Caco-2 (cell line): ENCODE results near the gene PGS1. TPM values are rescaled to one million over a fixed set of nuclear protein-coding genes. Genes with fewer than 3 reads are reported as not detected.

Experiments
- BruUV-seq: library from RNA; stranded (reverse); fragments of 400-500 nt; replicated peaks from 2 replicates; lab custom pipeline; 2021; lab: Mats Ljungman, UMichigan
- CTCF ChIA-PET: fragments of 300-600 bp; sonication (Branson Sonifier 250); formaldehyde crosslinking; loops from one replicate; lab custom pipeline; 2022; ENCODE audit warnings: antibody characterized with exemption; lab: Charles Lee
- POLR2A ChIA-PET: fragments of 300-600 bp; sonication (Branson Sonifier 250); formaldehyde crosslinking; loops from one replicate; lab custom pipeline; 2022; ENCODE audit warnings: antibody characterized with exemption; lab: Charles Lee
- DNase-seq, 2 experiments: peaks; one replicate each; pipeline versions ENCODE4 v3.0.0 to v3.0.0-alpha.2; 2020 to 2022
- H3K27me3 ChIP-seq: replicated peaks from 2 replicates; pipeline ENCODE4 v1.6.0; 2011; ENCODE audit warnings: low read length; ENCODE audit not compliant: control insufficient read depth, insufficient read depth
- H3K36me3 ChIP-seq: 2 replicates; pipeline ENCODE4 v1.5.1; 2011; ENCODE audit warnings: low read length; ENCODE audit not compliant: control insufficient read depth, insufficient read depth
- H3K4me1 ChIP-seq: fragments of 250-450 bp; sonication (Bioruptor Pico); 2 replicates; pipeline ENCODE4 v1.5.1; 2020; ENCODE audit warnings: mild to moderate bottlenecking
- H3K4me3 ChIP-seq: 2 replicates; pipeline ENCODE4 v1.5.1; 2011; ENCODE audit warnings: low read depth, mild to moderate bottlenecking, control low read depth, low read length
- H3K9me3 ChIP-seq: fragments of 250-450 bp; sonication (Bioruptor Pico); 2 replicates; pipeline ENCODE4 v1.5.1; 2020; ENCODE audit warnings: mild to moderate bottlenecking, moderate library complexity
- H3K27ac Mint-ChIP-seq: one replicate; pipeline ENCODE4 v1.8.0; 2022; ENCODE audit warnings: mixed read lengths; ENCODE audit not compliant: unreplicated experiment
- H3K27me3 Mint-ChIP-seq: one replicate; pipeline ENCODE4 v1.8.0; 2022; ENCODE audit warnings: mixed read lengths; ENCODE audit not compliant: insufficient read depth, unreplicated experiment
- H3K36me3 Mint-ChIP-seq: one replicate; pipeline ENCODE4 v1.8.0; 2022; ENCODE audit warnings: mild to moderate bottlenecking, mixed read lengths; ENCODE audit not compliant: insufficient read depth, unreplicated experiment
- H3K4me1 Mint-ChIP-seq: one replicate; pipeline ENCODE4 v1.8.0; 2022; ENCODE audit warnings: low read depth, mixed read lengths; ENCODE audit not compliant: unreplicated experiment
- H3K4me3 Mint-ChIP-seq: one replicate; pipeline ENCODE4 v1.8.0; 2022; ENCODE audit warnings: mild to moderate bottlenecking, moderate library complexity, mixed read lengths; ENCODE audit not compliant: unreplicated experiment
- H3K9me3 Mint-ChIP-seq: one replicate; pipeline ENCODE4 v1.8.0; 2022; ENCODE audit warnings: mixed read lengths; ENCODE audit not compliant: unreplicated experiment
- CTCF ChIP-seq, 2 experiments: fragments of 200-600 bp in 1 of 2; IDR thresholded peaks; 1 replicate in 1 of 2; 2 replicates in 1 of 2; pipeline versions ENCODE4 v1.5.1 to v1.8.0; 2011 to 2022; ENCODE audit warnings: antibody characterized with exemption in 1 of 2, control low read depth in 1 of 2, inconsistent platforms in 1 of 2, low read depth in 1 of 2, low read length in 1 of 2, mild to moderate bottlenecking in 1 of 2, moderate library complexity in 1 of 2; ENCODE audit not compliant: insufficient read depth in 1 of 2, severe bottlenecking in 1 of 2, unreplicated experiment in 1 of 2
- intact Hi-C: fragments of 100-400 bp; cut with micrococcal nuclease; formaldehyde crosslinking; loops from one replicate; pipeline ENCODE4 v1.10.0; 2022; ENCODE audit not compliant: unreplicated experiment
- total RNA-seq: library from RNA; stranded (reverse); gene quantifications from 2 replicates; pipeline ENCODE4 v1.2.3, GENCODE V29; 2022

The PGS1 gene
- total RNA-seq, 1 experiment from 2014 or later: 54.1 TPM

DNA sequence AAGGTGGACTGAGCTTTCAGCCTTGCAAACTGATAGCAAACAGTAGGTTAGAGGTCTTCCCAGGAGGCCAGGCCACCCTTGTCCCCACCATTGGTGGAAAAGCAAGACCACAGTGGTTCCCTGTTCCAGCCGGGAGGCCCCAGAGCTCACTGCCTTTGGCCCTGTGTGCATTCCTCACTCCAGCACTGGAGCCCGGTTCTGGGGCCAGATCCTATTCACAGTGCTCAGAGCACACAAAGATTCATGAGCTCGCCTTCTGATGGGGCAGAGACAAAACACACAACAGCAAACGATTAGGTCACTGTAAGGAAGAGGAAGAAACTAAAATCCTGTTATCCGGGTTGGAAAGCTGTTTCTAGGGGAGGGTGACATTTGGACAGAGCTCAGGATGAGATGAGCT, 5.6 kb upstream of the PGS1 start:
- no TSS peak for BruUV-seq
- Mint-ChIP-seq H3K4me1 (peaks cover 46% of the 10 kb centered on the region), H3K9me3 (no peaks in the 10 kb centered on the region), H3K27me3 (no peaks in the 10 kb centered on the region), H3K4me3 (no peak overlapping the region), H3K27ac (peak overlapping the region; percentile 63), H3K36me3 (no peaks in the 10 kb centered on the region)
- no peak for DNase-seq
- intact Hi-C loops: no loop called here
- H3K4me1 ChIP-seq: peaks cover 52% of the 10 kb centered on the region
- H3K27me3 ChIP-seq: no peaks in the 10 kb centered on the region
- H3K36me3 ChIP-seq: no peaks in the 10 kb centered on the region
- no peaks in the 10 kb centered on the region for H3K9me3 ChIP-seq
- ChIA-PET CTCF (interaction anchor here (1.5 to 1.6 kb wide), 2 partner anchors 49 to 121 kb away, joined by 3 read pairs; no protein-coding TSS in a partner anchor), POLR2A (no interaction called here)
- no peak for TF ChIP-seq CTCF (IDR thresholded peaks at IDR 0.05; ENCODE audit: insufficient read depth in 1 of 2, low read depth in 1 of 2, low read length in 1 of 2, severe bottlenecking in 1 of 2, unreplicated experiment in 1 of 2)
- H3K4me3 ChIP-seq: no peak overlapping the region

DNA sequence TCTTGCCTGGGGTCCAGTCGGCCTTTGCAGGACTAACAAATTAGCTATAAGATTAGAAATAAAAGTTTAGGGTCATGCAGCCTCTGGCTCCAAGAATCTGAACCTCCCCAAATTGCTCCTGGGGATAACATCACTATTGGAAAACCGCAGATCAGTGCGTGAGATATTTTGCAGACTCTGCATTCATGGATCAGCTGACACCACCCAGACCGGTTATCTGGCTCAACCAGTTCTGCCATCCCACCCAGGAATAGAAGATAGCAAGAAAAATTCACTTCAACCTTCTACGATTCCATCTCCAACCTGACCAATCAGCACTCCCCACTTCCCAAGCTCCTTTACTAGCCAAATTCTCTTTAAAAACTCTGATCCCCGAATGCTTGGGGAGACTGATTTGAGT, 4.3 kb upstream of the PGS1 start:
- no peak for TF ChIP-seq CTCF (IDR thresholded peaks at IDR 0.05; ENCODE audit: insufficient read depth in 1 of 2, low read depth in 1 of 2, low read length in 1 of 2, severe bottlenecking in 1 of 2, unreplicated experiment in 1 of 2)
- intact Hi-C loops: loop anchor here (1.0 kb wide), 1 partner anchor 9 kb away; no protein-coding TSS in a partner anchor
- Histone ChIP-seq H3K4me3 (no peak overlapping the region), H3K4me1 (peaks cover 52% of the 10 kb centered on the region), H3K36me3 (no peaks in the 10 kb centered on the region), H3K27me3 (no peaks in the 10 kb centered on the region), H3K9me3 (no peaks in the 10 kb centered on the region)
- POLR2A ChIA-PET: no interaction called here
- H3K36me3 Mint-ChIP-seq: peaks cover 9% of the 10 kb centered on the region
- peak in 1 of 2 experiments; percentile 48 for DNase-seq
- H3K27ac Mint-ChIP-seq: peak overlapping the region; percentile 19
- H3K4me3 Mint-ChIP-seq: peak overlapping the region; percentile 3
- H3K4me1 Mint-ChIP-seq: peaks cover 48% of the 10 kb centered on the region
- CTCF ChIA-PET: interaction anchor here (0.9 kb wide), 1 partner anchor 47 kb away, joined by 3 read pairs; no protein-coding TSS in a partner anchor
- no peaks in the 10 kb centered on the region for H3K9me3 Mint-ChIP-seq
- no peaks in the 10 kb centered on the region for H3K27me3 Mint-ChIP-seq
- BruUV-seq: no TSS peak

DNA sequence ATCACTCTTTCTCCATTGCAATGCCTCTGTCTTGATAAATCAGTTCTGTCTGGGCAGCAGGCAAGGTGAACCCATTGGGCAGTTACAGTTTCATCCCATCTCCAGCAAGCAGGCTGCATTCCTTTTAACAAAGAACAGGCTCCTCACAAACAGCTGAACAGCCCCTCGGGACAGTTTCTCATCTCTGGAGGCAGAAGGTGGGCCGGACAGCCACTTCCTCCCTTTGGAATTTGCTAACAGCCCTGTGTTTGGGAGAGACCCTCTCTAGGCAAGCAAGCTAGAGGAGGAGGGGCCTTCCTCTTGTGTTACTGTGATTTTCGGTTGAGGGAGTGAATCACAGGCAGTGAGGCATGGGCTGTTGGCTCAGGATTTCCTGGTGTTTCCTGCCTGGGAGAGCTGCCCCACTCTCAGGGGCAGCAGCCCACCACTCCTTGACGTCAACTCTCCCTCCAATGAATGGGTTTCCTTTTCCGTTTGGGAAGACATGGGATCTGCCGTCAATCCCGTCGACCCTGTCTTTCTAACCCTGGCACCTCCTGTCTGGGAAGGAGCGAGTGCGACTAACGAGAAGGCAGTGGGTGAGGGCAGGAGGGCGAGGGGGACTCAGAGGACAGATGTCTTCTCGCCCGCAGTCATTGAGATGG, 3.7 kb upstream of the PGS1 start:
- ChIA-PET CTCF (interaction anchor here (0.9 kb wide), 1 partner anchor 47 kb away, joined by 3 read pairs; no protein-coding TSS in a partner anchor), POLR2A (no interaction called here)
- DNase-seq: no peak
- Mint-ChIP-seq H3K27me3 (no peaks in the 10 kb centered on the region), H3K9me3 (no peaks in the 10 kb centered on the region), H3K4me1 (peaks cover 50% of the 10 kb centered on the region), H3K27ac (peak overlapping the region; percentile 19), H3K4me3 (peak overlapping the region; percentile 3), H3K36me3 (peaks cover 13% of the 10 kb centered on the region)
- Histone ChIP-seq H3K4me3 (no peak overlapping the region), H3K36me3 (no peaks in the 10 kb centered on the region), H3K9me3 (no peaks in the 10 kb centered on the region), H3K4me1 (peaks cover 49% of the 10 kb centered on the region), H3K27me3 (no peaks in the 10 kb centered on the region)
- no TSS peak for BruUV-seq
- intact Hi-C loops: loop anchor here (1.0 kb wide), 1 partner anchor 9 kb away; no protein-coding TSS in a partner anchor
- no peak for TF ChIP-seq CTCF (IDR thresholded peaks at IDR 0.05; ENCODE audit: insufficient read depth in 1 of 2, low read depth in 1 of 2, low read length in 1 of 2, severe bottlenecking in 1 of 2, unreplicated experiment in 1 of 2)
